K562 treated with DMSO at 1 percent for 24 hours (cell line): ENCODE measurements around the gene IZUMO3. TPM values are rescaled to one million over a fixed set of nuclear protein-coding genes. Genes with fewer than 3 reads are reported as not detected.

Experiments used
- total RNA-seq: library from RNA; unstranded; fragments of 300-600 nt; gene quantifications from 2 replicates; pipeline ENCODE4 v1.2.3, GENCODE V29; 2022; ENCODE audit warnings: low read depth; ENCODE audit not compliant: insufficient read depth

Gene IZUMO3, protein sequence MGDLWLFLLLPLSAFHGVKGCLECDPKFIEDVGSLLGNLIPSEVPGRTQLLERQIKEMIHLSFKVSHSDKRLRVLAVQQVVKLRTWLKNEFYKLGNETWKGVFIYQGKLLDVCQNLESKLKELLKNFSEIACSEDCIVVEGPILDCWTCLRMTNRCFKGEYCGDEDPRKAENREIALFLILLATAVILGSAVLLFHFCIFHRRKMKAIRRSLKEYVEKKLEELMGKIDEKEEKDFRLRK
- total RNA-seq, result not detected in 2 replicates

DNA sequence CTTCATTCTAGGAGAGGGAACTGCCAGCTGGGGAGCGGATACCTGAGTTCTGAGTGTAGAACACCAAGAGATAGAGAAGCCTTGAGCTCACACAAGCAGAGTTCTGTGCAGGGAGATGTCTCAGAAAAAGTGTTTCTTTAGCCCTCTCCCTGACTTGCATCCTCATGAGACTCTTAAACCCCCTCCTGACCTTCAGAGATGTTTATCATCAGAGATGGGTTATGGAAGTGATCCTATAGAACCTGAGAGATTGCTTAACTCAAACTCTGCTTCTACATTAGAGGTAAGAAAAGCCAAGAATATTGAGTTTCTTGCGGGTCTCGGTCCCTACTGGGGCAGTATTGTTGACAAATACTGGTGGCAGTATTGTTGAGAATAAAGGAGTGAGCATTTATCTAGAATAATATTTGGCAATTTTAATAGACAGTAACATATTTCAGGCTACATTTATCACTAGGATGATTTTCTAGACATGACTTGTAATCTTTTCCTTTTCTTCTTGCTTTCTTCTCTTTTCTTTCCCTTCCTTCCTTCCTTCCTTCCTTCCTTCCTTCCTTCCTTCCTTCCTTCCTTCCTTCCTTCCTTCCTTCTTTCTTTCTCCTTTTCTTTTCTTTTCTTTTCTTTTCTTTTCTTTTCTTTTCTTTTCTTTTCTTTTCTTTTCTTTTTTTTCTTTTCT, at the start of gene IZUMO3:
IZUMO3 (minus strand) TSS at position 51 of the 676 bp plus-strand sequence. CDS start 248 bp downstream, outside the sequence.

